Neural cell (in vitro differentiated cells): ENCODE results near the gene UVRAG. TPM values are rescaled to one million over a fixed set of nuclear protein-coding genes. Genes with fewer than 3 reads are reported as not detected.

Experiments used
- H2AFZ ChIP-seq: fragments of 200-600, 300-800 bp; sonication (generic), shearing (Covaris generic); 2 replicates; pipeline ENCODE4 v1.6.0; 2014; ENCODE audit warnings: low read depth, mild to moderate bottlenecking, antibody characterized with exemption, low read length, moderate library complexity
- H3F3A ChIP-seq: fragments of 200-600 bp; shearing (Covaris generic); 2 replicates; pipeline ENCODE4 v1.6.1; 2016; ENCODE audit warnings: mild to moderate bottlenecking, moderate library complexity, mixed read lengths, antibody characterized with exemption, low read length; ENCODE audit not compliant: insufficient read depth, poor library complexity, severe bottlenecking
- H3K27ac ChIP-seq: fragments of 200-600, 300-800 bp; sonication (generic), shearing (Covaris generic); 2 replicates; pipeline ENCODE4 v1.5.1; 2014; ENCODE audit warnings: mild to moderate bottlenecking, low read length, moderate library complexity
- H3K27me3 ChIP-seq: fragments of 300-800, 200-600 bp; sonication (generic), shearing (Covaris generic); 2 replicates; pipeline ENCODE4 v1.6.0; 2014; ENCODE audit warnings: mild to moderate bottlenecking, low read depth, low read length, moderate library complexity; ENCODE audit not compliant: insufficient read depth
- H3K36me3 ChIP-seq: fragments of 300-800, 200-600 bp; sonication (generic), shearing (Covaris generic); 2 replicates; pipeline ENCODE4 v1.5.1; 2014; ENCODE audit warnings: mild to moderate bottlenecking, antibody characterized with exemption, low read length, moderate library complexity; ENCODE audit not compliant: insufficient read depth
- H3K4me2 ChIP-seq: fragments of 300-800, 200-600 bp; sonication (generic), shearing (Covaris generic); 2 replicates; pipeline ENCODE4 v1.6.0; 2014; ENCODE audit warnings: mild to moderate bottlenecking, low read length
- H3K4me3 ChIP-seq: fragments of 300-800, 200-600 bp; sonication (generic), shearing (Covaris generic); 2 replicates; pipeline ENCODE4 v1.5.1; 2014; ENCODE audit warnings: mild to moderate bottlenecking, low read length, moderate library complexity
- H3K79me2 ChIP-seq: fragments of 200-600 bp; shearing (Covaris generic); replicated peaks from 2 replicates; pipeline ENCODE4 v1.6.0; 2014; ENCODE audit warnings: mild to moderate bottlenecking, low read length, moderate library complexity; ENCODE audit not compliant: insufficient read depth
- H3K9ac ChIP-seq: fragments of 300-800, 200-600 bp; sonication (generic), shearing (Covaris generic); 2 replicates; pipeline ENCODE4 v1.6.1; 2016; ENCODE audit warnings: mild to moderate bottlenecking, low read length, mixed read lengths
- H3K9me2 ChIP-seq: fragments of 200-600 bp; shearing (Covaris generic); 2 replicates; pipeline ENCODE4 v1.6.1; 2016; ENCODE audit warnings: mild to moderate bottlenecking, low read length, mixed read lengths; ENCODE audit not compliant: insufficient read depth
- H3K9me3 ChIP-seq: fragments of 200-600, 300-800 bp; sonication (generic), shearing (Covaris generic); 2 replicates; pipeline ENCODE4 v1.6.1; 2016; ENCODE audit warnings: mild to moderate bottlenecking, mixed run types, low read length, moderate library complexity, mixed read lengths
- H4K20me1 ChIP-seq: fragments of 200-600 bp; shearing (Covaris generic); 2 replicates; pipeline ENCODE4 v1.6.1; 2016; ENCODE audit warnings: mild to moderate bottlenecking, mixed run types; ENCODE audit not compliant: insufficient read depth
- CTCF ChIP-seq: fragments of 450-650 bp; IDR thresholded peaks from 2 replicates; pipeline ENCODE4 v1.5.1; 2014; ENCODE audit warnings: antibody characterized with exemption, mild to moderate bottlenecking, moderate library complexity; ENCODE audit not compliant: poor library complexity, severe bottlenecking
- EP300 ChIP-seq: fragments of 450-650 bp; conservative IDR thresholded peaks from 2 replicates; pipeline ENCODE4 v1.6.1; 2014; ENCODE audit warnings: antibody characterized with exemption, mild to moderate bottlenecking, moderate library complexity; ENCODE audit not compliant: poor library complexity, severe bottlenecking
- EZH2 ChIP-seq: fragments of 200-600, 300-800 bp; shearing (Covaris generic), sonication (generic); IDR thresholded peaks from 2 replicates; pipeline ENCODE4 v1.6.1; 2014; ENCODE audit warnings: antibody characterized with exemption, low read length, borderline replicate concordance, mild to moderate bottlenecking; ENCODE audit not compliant: insufficient read depth, poor library complexity, severe bottlenecking
- MXI1 ChIP-seq: fragments of 450-650 bp; conservative IDR thresholded peaks from 2 replicates; pipeline ENCODE4 v1.6.1; 2014; ENCODE audit warnings: antibody characterized with exemption, mild to moderate bottlenecking; ENCODE audit not compliant: poor library complexity, severe bottlenecking
- POLR2AphosphoS5 ChIP-seq: IDR thresholded peaks from 2 replicates; pipeline ENCODE4 v1.6.1; 2012
- RAD21 ChIP-seq: fragments of 450-650 bp; conservative IDR thresholded peaks from 2 replicates; pipeline ENCODE4 v1.6.1; 2014; ENCODE audit warnings: antibody characterized with exemption, mild to moderate bottlenecking, moderate library complexity
- REST ChIP-seq: IDR thresholded peaks from 2 replicates; pipeline ENCODE4 v1.6.1; 2012; ENCODE audit warnings: borderline replicate concordance
- SMC3 ChIP-seq: fragments of 450-650 bp; conservative IDR thresholded peaks from 2 replicates; pipeline ENCODE4 v1.6.1; 2014; ENCODE audit warnings: antibody characterized with exemption, mild to moderate bottlenecking, moderate library complexity; ENCODE audit not compliant: poor library complexity
- TAF1 ChIP-seq: IDR thresholded peaks from 2 replicates; pipeline ENCODE4 v1.6.1; 2012; ENCODE audit warnings: low read depth
- polyA plus RNA-seq: library from polyadenylated mRNA; depleted of rRNA; stranded (reverse); fragments of >200 nt; gene quantifications from 2 replicates; pipeline ENCODE4 v1.2.3, GENCODE V29; 2014

The UVRAG gene
- polyA plus RNA-seq, 1 donor from 2014 or later = 31.6 TPM

- Histone ChIP-seq H3K27ac (no peak overlapping the region), H2AFZ (no peak overlapping the region), H3K9ac (no peak overlapping the region), H4K20me1 (no peaks in the 10 kb centered on the region), H3K4me3 (no peak overlapping the region), H3K27me3 (no peaks in the 10 kb centered on the region), H3K79me2 (no peaks in the 10 kb centered on the region), H3K9me3 (no peaks in the 10 kb centered on the region), H3K4me2 (no peak overlapping the region), H3F3A (no peaks in the 10 kb centered on the region), H3K9me2 (no peaks in the 10 kb centered on the region), H3K36me3 (no peaks in the 10 kb centered on the region)
- TF ChIP-seq RAD21 (no peak), POLR2AphosphoS5 (no peak), TAF1 (no peak), EZH2 (no peak), REST (no peak), SMC3 (no peak), MXI1 (no peak), CTCF (no peak), EP300 (no peak)
Observed at GRCh38 chr11:75924966-75925784, 110.2 kb downstream of the UVRAG start.

- Histone ChIP-seq H3K9me3 (no peaks in the 10 kb centered on the region), H4K20me1 (no peaks in the 10 kb centered on the region), H3K4me3 (no peak overlapping the region), H3K9me2 (no peaks in the 10 kb centered on the region), H3K4me2 (no peak overlapping the region), H3K27ac (no peak overlapping the region), H3K36me3 (no peaks in the 10 kb centered on the region), H3K9ac (no peak overlapping the region), H3K79me2 (no peaks in the 10 kb centered on the region), H3K27me3 (no peaks in the 10 kb centered on the region), H3F3A (no peaks in the 10 kb centered on the region), H2AFZ (no peak overlapping the region)
- TF ChIP-seq CTCF (no peak), REST (no peak), EP300 (no peak), MXI1 (no peak), TAF1 (no peak), SMC3 (no peak), EZH2 (no peak), RAD21 (no peak), POLR2AphosphoS5 (no peak)
Observed at GRCh38 chr11:75925785-75926164, 110.8 kb downstream of the UVRAG start.
